COLO668 (cell line): ENCODE measurements around the gene HPCAL1.

Source experiments
- DNase-seq: peaks from one replicate; lab custom pipeline; 2025; ENCODE audit not compliant: unreplicated experiment; lab: John Stamatoyannopoulos, UW

The HPCAL1 gene

DNA sequence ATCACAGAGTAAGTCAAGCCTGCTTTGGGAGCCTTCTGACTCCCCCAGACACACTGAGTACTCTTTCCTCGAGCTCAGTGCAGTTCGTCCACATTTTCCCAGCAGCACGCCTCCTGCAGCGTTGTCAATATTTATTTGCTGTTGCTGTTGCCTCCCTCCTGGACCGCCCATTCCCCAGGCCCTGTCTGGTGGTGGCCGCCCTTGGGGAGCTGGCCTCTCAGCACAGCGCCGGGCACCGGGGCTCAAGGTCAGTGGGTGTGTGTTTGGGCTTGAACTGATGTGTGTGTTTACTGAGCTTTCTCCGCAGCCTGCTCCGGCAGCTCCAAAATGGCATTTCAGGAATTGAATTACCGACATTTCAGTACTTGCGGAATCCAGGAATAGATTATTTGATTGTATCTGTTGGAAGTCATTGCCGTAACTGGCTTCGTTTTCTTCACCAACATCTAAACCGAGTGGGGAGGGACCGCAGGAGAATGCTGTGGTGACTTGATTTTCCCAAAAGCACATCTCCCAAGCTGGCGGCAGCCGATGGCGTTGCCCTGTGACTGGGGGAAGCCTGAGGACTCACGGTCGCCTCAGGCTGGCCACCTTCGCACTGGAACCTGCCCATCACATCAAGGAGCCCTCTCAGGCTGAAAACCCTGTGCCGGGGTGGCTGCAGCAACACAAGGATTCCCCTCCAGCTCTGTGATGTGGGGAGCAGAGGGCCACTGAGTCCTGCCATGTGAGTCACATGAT is 66.0 kb downstream of the HPCAL1 start:
- DNase-seq: no peak

DNA sequence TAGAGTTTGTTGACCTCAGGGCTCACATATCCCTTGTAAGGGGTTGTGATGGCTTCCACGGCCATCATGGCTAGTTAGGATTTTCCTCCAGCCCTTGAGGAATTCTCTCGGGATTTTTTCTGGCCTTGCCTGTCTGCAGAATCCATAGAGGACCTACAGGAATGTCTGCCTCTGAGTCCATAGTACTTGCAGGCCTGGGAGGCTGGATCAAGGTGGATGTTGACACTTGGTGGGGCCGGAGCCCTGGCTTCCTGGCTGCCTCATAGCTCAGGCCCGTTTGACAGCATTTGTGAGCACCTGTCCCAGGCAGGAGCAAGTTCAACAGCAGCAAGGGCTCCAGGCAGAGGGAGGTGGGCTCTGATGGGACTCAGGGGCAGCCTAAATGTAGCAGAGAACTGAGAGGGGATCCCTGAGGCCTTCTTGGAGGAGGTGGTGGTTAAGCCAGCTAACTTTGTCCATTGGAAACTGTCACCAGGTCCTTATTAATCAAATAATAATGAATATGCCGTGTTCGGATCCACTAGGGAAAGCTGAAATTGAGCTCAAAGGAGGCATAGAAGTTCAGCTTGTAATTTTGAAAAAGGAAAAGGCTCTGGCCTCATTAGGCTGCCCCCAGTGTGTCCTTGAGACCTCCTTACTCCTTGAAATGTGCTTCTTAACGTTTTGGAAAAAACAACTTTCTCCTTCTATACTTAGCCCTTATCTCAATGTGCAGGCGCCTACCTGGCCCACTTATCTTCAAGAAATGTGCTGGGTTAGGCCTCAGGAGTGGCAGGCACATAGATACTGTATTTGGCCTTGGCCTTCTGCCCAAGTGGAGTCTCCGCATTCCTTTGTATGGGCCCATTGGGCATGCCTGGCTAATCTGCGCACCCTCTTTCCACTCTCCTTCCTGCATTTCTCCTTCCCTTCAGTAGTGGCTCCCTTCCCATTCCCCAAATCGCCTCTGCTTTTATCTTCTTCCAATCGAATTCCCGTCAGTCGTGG is 66.9 kb downstream of the HPCAL1 start:
- peak; percentile 19 for DNase-seq

DNA sequence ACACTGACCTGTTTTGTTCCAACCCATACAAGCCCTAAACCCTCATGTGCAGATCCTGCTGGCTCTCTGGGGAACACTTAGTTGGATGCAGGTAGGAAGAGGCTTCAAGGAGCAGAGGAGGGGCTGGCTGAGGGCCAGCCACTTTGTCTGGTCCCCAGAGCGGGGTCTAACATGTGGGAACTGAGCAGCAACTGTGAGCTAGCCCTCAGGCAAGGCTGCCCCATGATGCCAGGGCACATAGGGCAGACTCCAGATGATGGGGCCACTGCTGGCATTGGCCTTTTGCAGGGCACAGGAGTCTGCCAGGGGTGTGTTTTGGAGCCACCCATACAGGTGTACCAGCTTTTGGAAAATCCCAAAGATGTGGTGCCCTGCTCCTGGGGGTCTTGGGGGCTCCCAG is 67.7 kb downstream of the HPCAL1 start:
- DNase-seq: no peak

DNA sequence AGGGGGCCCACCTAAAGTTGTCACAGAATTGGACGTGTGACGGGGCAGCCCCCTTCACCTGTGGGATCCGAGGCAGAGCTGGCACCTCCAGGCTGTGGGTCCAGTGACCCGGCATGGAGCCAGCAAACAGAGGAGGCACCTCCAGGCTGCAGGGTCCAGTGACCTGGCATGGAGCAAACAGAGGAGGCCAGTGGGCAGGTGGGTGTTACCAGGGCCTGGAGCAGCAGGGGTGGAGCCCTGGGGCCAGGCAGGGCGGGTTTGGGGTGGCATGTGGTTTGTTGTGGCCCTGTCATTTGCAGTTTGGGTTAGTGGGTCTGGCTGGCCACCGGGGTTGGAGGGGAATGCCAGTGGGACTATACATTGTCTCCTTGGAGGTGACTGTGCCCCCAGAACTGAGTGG is 68.2 kb downstream of the HPCAL1 start:
- no peak for DNase-seq

DNA sequence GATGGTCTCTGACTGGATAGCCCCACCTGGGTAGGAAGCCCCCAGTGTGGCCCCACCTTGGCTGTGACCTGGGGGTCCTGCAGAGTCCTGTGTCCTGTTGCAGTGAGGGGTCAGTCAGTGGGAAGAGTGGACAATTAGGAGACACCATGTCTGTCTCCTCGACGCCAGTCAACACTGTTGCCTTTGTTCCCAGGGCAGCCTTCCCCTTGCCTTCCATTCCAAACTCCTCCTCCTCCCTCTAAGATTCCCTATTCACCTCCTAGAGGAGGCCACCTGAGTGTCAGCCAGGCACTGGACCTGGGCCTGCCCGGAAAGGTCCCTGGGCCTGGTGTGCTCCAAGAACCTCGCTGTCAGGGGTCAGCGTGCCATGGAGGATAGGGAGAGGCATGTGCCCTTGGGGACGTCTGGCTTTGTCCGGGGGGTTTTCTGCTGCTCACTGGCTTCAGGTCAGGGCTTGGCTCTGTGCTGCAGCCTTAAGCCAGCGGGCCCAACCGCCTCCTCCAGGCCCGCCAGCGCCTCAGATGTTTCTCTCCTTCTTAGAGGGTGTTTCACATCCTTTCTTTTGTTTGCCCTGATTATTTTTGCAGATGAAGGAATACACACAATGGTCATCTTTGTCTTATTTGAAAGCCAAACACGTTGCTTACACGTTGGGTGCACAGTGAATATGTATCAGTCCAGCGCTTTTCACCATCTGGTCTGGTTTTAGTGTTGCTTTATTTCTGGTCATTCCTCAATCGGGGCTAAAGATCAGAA is 68.9 kb downstream of the HPCAL1 start:
- no peak for DNase-seq

DNA sequence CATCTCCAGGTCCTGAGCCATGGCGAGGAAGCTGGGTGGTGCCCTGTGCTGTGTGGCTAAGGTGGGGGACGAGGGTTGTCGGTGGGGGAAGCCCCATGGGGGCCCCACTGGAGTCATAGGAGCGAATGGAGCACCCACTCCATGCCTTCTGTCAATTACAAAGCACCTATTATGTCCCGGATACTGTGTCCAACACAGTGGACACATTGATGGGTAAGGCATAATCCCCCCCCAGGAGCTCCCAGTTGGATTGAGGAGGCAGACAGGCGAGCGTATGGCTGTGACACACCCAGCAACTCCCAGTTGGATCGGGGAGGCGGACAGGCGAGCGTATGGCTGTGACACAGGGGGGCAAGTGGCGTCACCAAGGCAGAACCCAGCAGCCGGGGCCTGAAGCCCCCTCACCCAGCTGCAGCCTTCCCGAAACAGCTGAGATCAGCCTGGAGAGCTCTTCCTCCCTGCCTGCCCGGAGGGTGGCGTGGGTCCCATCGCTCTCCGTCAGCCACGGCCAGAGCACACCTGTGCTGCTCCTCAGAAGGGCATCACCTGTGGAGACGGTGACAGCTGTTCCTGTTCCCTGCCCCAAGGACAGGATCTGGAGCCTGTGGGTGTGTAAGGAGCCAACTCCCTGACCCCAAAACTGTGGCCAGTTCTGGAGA is 69.6 kb downstream of the HPCAL1 start:
- DNase-seq: no peak

DNA sequence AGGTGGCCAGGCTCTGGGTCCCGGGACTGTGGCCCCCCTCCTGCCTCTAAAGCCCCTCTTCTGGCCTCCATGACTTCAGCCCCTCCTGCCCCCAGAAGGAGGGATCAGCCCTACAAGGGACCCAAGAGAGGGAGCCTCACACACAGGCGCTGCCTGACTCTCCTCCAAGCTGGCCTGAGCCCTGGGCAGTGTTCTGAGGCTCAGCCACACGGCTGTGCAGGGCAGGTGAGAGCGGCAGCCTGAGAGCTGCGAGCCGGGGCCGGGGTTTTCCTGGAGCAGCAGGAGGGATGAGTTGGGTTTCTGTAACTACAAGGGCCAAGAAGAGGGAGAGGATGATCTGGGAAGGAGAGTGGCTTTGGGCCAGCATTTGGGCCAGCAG is 70.1 kb downstream of the HPCAL1 start:
- no peak for DNase-seq

DNA sequence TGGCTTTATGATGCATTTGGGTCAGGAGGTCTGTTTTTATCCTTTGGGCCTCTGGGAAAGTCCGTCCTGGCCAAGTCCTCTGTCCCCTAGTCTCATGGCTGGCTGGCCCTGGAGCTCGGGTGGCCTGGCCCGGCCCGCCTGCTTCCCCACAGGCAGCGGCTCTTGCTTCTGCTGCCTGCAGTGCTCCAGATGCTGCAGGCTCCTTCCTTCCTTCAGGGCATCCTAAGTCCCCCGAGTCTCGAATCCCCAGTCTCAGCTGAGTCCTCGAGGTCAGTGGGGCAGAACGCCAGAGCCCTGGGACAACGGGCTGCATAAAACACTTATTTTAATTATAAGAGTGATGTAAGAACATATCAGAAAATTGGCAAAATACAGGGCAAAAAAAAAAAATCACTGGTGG is 71.2 kb downstream of the HPCAL1 start:
- no peak for DNase-seq

DNA sequence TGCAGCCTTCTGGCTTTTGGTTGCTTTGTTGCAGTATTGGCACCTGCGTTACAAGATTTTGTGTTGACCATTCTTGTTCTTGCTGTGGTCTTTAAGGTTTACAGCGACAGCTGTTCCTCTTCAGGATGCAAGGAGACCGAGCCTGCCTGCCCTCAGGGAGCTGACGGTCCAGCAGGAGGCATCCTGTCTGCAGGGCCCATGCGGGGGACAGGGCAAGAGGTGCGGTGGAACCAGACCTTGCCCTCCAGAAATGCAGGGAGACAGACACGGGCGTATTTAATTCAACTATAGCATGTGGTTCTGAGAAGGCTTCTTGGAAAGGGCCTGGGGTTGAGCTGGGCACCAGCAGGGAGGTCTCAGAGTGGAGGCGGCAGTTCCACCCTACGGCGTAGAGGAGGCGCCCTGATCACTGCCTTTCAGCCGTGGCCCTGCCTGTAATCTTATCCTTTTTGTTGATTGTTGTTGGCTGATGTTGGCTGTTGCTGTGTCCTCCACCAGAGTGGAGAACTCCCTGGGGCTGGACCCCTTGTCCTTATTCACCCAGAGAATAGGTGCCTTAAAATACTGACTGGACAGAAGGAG is 71.7 kb downstream of the HPCAL1 start:
- no peak for DNase-seq

DNA sequence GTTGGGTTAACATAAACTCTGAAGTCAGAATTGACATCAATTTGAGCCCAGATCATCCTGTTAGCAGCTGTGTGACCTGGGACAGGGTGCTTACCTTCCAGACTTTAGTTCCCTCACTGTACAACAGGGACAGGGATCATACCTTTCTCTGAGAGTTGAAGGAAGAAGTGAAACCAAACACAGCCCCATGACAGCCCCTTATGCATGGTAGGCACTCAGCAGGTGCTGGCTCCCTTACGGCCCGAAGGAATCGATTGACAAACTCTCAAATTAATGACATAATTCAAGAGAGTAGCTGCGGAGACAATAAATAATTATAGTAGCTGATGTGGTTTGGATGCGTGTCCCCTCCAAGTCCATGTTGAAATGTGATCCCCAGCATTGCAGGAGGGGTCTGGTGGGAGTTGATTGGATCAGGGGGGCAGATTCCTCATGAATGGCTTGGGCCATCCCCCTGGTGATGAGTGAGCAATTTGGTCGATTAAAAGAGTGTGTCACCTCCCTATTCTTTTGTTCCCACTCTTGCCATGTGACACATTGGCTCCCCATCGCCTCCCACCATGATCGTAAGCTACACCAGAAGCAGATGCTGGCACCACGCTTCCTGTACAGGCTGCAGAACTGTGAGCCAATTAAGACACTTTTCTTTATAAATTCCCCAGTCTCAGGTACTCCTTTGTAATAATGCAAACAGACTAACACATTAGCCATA is 73.0 kb downstream of the HPCAL1 start:
- DNase-seq: no peak

DNA sequence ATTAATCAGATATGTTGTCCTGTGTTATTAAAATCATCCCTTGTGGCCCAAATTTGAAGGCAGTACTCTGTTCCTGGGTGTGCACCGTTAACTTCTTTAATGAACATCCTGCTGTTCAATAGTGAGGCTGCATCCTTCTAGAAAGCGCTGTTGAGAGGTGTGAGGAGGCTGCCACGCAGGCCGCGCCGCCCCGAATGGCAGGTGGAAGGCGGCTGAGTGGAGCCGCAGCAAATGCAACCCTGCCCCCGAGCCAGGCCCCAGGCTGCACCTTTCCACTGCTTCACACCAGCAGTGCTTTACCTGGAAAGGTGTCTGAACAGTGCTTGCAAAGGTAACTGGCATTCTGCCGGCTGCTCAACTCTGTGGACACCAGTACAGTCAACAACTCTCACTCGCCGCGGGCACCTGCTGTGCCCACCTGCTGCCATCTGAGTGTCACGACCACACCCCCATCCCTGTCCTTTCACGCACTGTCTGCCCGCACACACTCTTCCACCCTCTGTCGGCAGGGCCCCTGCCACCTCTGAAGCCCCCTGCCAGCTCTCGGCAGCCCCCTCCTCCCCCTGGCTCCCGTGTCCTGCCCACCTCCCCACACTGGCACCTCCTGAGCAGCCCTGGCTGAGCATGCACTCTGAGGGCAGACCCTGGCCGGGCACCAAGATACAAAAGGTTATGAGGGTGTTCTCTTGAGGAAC is 74.5 kb downstream of the HPCAL1 start:
- DNase-seq: peak; percentile 50

DNA sequence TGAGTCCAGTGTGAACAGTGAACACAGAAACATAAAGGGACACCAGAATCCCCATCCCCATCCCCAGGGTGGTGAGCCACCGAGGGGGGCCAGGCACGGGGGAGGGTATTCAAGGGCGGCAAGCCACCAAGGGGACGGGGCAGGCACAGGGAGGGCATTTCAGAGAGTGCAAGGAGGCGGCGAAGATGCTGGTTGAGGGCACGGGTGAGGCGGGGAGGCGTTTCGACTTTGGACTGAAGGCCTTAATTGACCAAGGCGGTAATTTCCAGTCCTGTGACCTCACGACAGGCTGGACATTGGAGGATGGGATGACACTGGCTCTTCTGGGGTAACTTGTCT is 75.0 kb downstream of the HPCAL1 start:
- DNase-seq: no peak

DNA sequence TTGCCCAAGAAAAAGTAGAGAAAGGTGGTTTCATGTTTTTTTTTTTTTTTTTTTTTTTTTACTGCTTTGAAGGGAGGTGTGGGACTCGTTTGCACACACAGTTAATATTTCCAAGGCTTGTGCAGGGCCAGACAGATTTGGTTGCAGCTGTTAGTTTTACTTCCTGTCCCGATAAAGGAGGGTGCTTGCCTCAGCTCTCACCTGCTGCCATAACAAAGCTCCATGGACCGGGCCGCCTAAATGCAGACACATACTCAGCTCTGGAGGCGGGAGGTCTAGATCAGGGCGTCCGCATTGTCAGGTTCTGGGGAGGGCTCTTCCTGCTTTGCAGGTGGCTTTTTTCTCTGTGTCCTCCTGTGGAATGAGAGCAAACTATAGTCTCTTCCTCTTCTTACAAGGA is 75.5 kb downstream of the HPCAL1 start:
- peak; percentile 72 for DNase-seq

DNA sequence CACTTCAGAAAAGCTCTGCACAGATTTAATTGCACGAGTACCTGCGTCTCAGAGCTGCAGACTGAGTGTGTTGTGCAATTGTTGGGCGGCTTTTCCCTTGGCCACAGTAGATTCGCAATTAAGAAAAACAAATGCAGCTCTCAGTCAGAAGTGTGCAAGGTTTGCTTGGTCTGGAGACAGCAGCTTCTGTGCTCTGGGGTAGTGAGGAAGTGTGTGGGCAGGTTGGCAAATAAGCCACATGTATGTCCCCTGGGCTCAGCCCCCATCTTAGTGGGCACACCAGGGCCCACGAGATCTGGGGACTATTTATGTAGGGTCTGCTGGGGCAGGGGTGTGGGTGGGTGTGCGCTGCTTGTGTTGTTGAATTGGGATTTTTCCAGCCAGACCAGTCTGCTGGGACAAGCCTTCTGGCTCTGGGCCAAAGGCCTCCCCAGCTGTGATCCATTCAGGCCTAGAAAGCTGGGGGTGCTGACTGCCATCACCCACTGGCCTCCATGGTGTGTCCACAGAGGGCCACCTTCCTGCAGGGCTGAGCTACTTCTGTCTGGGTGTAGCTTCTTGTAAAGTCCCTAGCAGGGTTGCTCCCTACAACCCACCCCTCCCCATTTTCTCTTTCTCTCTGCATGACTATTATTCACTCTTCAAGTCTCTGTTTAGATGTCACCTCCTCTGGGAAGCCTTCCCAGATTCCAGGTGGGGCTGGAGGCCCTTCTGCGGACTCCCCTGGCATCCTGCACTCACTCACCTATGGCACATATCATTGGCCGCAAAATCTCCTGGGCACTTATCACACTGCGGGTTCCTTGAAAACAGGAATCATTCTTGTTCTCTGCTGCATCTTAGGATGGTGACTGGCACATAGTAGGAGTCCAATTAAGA is 77.6 kb downstream of the HPCAL1 start:
- DNase-seq: no peak

DNA sequence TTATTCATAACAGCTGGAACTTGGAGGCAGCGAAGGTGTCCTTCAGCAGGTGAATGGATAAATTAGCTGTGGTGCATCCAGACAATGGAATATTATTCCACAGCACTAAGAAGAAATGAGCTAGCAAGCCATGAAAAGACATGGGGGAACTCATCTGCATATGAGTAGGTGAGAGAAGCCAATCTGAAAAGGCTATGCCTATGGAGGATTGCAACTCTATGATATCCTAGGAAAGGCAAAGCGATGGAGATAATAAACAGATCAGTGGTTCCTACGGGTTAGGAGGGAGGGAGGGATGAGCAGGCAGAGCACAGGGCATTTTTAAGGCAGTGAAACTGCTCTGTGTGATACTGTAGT is 79.3 kb downstream of the HPCAL1 start:
- DNase-seq: no peak

DNA sequence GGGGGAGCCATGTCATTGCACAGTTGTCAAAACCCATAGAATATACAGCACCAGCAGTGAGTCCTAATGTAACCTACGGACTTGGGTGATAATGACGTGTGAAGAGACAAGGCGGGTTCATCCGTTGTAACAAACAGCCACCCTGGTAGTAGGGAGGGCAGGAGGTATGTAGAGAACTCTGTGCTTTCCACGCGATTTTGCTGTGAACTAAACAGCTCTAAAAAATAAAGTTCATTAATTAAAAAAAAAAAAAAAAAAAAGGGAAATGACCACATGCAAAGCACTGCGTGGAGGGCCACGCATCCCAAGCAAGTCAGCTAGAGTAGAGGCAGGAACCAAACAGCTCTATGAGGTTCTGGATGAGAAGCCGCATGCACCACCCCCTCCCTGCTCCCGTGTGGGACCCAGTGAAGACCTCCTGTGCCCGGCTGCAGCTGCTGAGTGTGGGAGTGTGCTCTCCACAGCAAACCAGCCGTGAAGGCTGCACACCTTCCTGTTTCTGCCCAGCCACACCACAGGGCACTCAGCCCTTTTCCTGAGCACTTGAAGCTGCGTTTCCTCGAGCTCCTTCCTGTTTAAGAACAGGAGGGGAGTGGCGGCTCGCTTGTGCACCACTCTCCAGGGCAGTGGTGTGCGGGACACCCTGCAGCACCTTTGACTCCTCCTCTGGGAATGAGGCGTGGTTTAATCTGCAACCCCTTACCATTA is 79.8 kb downstream of the HPCAL1 start:
- peak; percentile 77 for DNase-seq

DNA sequence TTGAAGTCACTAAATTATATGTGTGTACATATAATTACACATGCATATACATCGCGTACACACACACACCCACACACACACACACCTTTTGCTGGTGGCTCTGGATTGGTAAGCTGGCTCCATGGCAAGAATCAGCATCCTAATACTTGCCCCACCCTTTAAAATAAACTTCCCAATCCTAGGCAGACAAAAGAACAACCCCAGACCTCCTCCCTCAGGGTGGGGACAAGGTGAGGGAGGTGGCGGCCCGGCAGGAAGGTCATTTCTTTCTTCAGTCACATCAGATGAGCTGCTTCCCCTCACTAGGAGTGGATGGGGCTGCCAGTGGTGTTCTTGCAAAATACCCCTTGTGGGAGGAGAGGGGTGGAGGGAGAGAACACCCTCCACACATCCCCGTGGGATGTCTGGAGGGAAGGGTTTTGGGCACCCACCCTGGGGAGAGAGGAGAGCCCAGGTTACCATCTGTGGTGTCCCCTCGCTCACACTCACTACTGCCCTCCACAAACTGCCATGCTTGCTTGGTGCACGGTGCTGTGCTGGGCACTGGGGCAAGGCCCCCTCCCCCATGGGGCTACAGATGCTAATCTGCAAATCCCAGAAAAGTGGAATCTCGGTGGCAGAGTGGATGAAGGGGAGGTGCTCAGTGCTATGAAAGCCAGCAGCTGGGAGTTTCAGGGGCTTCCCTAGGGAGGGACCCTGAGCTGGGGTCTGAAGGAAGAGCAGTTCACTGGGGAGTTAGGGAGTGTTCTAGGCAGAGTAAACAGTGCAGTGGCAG is 81.4 kb downstream of the HPCAL1 start:
- DNase-seq: no peak
